ENCODE results near the gene FBP1. TPM values are rescaled to one million over a fixed set of nuclear protein-coding genes. Genes with fewer than 3 reads are reported as not detected.
"Not testable (repeated sequence)": the region's sequence is repeated elsewhere in the genome, so short reads cannot be mapped to it uniquely, and the experiment has no call there.

Gene FBP1
- total RNA-seq, 2 donors from 2014 or later: 28.5 to 39.9 TPM

- H3K4me3 ChIP-seq: no peak overlapping the region
- intact Hi-C loops (cut with DNase I): no loop called here
- no peak for DNase-seq
These were observed 47.4 kb downstream of the FBP1 start for GRCh38 chr9:94591876-94592275.

GRCh38 chr9:94591046-94591545 lies 48.2 kb downstream of the FBP1 start:
- H3K9me3 ChIP-seq; H3K27ac ChIP-seq; H3K36me3 ChIP-seq (replicated peaks in 1 of 2; ENCODE audit: insufficient read depth in 1 of 2, low read depth in 2 of 2); ATAC-seq; H3K4me3 ChIP-seq; DNase-seq; H3K27me3 ChIP-seq; intact Hi-C loops (cut with DNase I): not testable (repeated sequence)
- 93 to 95% methylated on average over 12 to 16 of the region's 38 CpGs for WGBS, 2 donors
- H3K4me1 ChIP-seq: peaks cover 20% of the 10 kb centered on the region

More at GRCh38 chr9:94591876-94592275, 47.4 kb downstream of the FBP1 start:
- H3K9me3 ChIP-seq: no peaks in the 10 kb centered on the region
- ATAC-seq: no peak
- TF ChIP-seq POLR2A (IDR thresholded peaks at IDR 0.05) (no peak), CTCF (IDR thresholded peaks at IDR 0.05) (no peak)
- H3K27me3 ChIP-seq: no peaks in the 10 kb centered on the region
- H3K36me3 ChIP-seq (replicated peaks in 1 of 2; ENCODE audit: insufficient read depth in 1 of 2, low read depth in 2 of 2): no peaks in the 10 kb centered on the region
- no peak overlapping the region for H3K27ac ChIP-seq
- WGBS, 2 donors: 91 to 94% methylated on average over 7 to 8 of the region's 8 CpGs
- H3K4me1 ChIP-seq: peaks cover 20% of the 10 kb centered on the region

- Histone ChIP-seq H3K27me3 (no peaks in the 10 kb centered on the region), H3K9me3 (no peaks in the 10 kb centered on the region), H3K4me3 (no peak overlapping the region), H3K36me3 (replicated peaks in 1 of 2; ENCODE audit: insufficient read depth in 1 of 2, low read depth in 2 of 2) (no peaks in the 10 kb centered on the region), H3K27ac (no peak overlapping the region), H3K4me1 (peaks cover 11% of the 10 kb centered on the region)
- 74% methylated on average over 3 to 8 of the region's 9 CpGs for WGBS, 2 donors
- no peak for ATAC-seq
- no peak for TF ChIP-seq POLR2A (IDR thresholded peaks at IDR 0.05)
- no peak for TF ChIP-seq CTCF (IDR thresholded peaks at IDR 0.05)
- intact Hi-C loops (cut with DNase I): no loop called here
- DNase-seq: no peak
These were observed 50.6 kb downstream of the FBP1 start for GRCh38 chr9:94588681-94589080.

GRCh38 chr9:94586814-94587213 lies 52.5 kb downstream of the FBP1 start:
- Histone ChIP-seq H3K4me3 (no peak overlapping the region), H3K27me3 (no peaks in the 10 kb centered on the region), H3K4me1 (no peaks in the 10 kb centered on the region), H3K27ac (no peak overlapping the region), H3K36me3 (replicated peaks in 1 of 2; ENCODE audit: insufficient read depth in 1 of 2, low read depth in 2 of 2) (no peaks in the 10 kb centered on the region), H3K9me3 (no peaks in the 10 kb centered on the region)
- ATAC-seq (no peak), DNase-seq (no peak)
- WGBS, 2 donors: 74 to 83% methylated on average over 9 of the region's 9 CpGs
- intact Hi-C loops (cut with DNase I): no loop called here
- no peak for TF ChIP-seq CTCF (IDR thresholded peaks at IDR 0.05)
- TF ChIP-seq POLR2A (IDR thresholded peaks at IDR 0.05): no peak

- ATAC-seq: no peak
- Histone ChIP-seq H3K4me3 (no peak overlapping the region), H3K27me3 (no peaks in the 10 kb centered on the region), H3K27ac (no peak overlapping the region), H3K9me3 (no peaks in the 10 kb centered on the region), H3K36me3 (replicated peaks in 1 of 2; ENCODE audit: insufficient read depth in 1 of 2, low read depth in 2 of 2) (no peaks in the 10 kb centered on the region), H3K4me1 (no peaks in the 10 kb centered on the region)
- WGBS, 2 donors: 74 to 76% methylated on average over 4 of the region's 4 CpGs
- DNase-seq: no peak
- intact Hi-C loops (cut with DNase I): no loop called here
- TF ChIP-seq POLR2A (IDR thresholded peaks at IDR 0.05): no peak
- no peak for TF ChIP-seq CTCF (IDR thresholded peaks at IDR 0.05)
These were observed 53.0 kb downstream of the FBP1 start for GRCh38 chr9:94586316-94586715.

All from body of pancreas (tissue), 4 donors.